GM19372 (cell line): Measurements from ENCODE around the gene CCDC73.
"Not testable (repeated sequence)": the region's sequence is repeated elsewhere in the genome, so short reads cannot be mapped to it uniquely, and the experiment has no call there.

Experiments used
- ATAC-seq: cut with Tn5 transposase; IDR thresholded peaks from one replicate; pipeline ENCODE4 v1.9.1; 2021; ENCODE audit warnings: mild to moderate bottlenecking, low read depth, moderate library complexity; ENCODE audit not compliant: unreplicated experiment

CCDC73 gene

GRCh38 chr11:32708978-32709377 is 85.5 kb downstream of the CCDC73 start:
- not testable (repeated sequence) for ATAC-seq

- ATAC-seq: no peak
Observed at GRCh38 chr11:32706985-32707741, 87.3 kb downstream of the CCDC73 start.

- no peak for ATAC-seq
Observed at GRCh38 chr11:32705309-32706033, 89.0 kb downstream of the CCDC73 start.

DNA sequence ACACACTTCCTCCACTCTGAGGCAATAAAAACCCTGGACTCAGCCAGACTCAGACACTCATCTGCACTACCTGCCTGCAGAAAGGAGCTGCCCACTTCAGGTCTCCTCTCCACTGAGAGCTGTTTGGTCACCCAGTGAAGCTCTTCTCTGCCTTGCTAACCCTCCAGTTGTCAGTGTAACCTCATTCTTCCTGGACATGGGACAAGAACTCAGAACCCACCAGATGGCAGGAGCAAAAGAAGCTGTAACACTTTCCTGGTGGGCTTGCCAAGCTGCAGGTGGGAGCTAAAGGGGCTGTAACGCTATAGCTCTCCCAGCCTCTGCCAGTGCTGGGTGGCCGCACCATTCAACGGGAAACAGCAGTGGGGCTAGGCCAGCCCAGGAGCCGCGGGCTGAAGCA is 89.7 kb downstream of the CCDC73 start:
- ATAC-seq: no peak

DNA sequence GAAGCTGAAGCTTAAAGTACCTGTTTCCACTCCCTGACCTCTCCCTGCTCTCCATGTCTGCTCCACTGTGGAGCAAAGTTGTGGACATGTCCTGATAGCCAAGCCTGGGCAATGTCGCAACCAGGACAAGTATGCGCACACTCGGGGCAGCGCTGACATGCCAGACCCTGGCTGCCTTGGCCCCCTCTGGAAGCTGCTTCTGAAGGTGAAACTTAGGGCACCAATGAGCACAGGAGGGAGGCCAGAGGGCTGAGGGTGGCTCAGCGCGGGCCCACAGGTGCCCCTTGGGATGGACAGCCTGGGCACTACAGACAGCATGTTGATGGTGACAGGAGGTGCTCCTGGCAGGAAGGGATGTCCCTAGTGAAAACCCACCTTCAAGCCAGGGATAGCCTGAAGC is 90.2 kb downstream of the CCDC73 start:
- ATAC-seq: no peak

DNA sequence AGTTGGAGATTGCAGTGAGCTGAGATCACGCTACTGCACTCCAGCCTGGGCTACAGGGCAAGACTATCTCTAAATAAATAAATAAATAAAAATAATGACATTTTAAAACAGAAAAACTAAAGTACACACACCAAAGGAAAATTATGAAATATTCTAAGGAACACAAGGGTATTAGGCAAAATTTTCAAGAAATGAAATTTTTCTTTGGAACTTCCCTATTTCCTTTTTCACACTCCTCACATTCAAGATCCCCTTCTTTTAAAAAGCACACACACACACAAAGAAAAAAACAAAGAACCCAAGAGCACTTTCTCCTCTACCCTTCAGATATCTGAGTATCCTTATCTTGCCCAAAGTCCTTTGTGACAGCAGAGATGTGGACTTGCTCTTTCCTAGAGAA is 92.8 kb downstream of the CCDC73 start:
- no peak for ATAC-seq

DNA sequence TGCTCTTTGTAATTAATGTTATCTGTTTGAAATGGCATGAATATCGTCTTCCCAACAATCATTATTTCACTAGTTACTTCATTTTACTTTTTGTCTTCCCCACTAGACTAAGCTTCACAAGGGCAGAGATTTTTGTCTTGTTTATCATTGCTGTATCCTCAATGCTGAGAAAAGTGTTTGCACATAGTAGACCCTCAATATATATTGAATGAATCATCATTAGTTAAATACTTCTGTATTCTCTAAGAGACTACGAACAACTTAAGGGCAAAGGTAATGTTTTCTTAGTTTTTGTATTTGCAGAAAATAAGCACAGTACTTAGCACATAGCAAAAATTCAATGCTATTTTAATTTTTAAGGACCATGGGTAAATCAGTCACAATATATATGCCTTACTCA is 95.9 kb downstream of the CCDC73 start:
- ATAC-seq: no peak

DNA sequence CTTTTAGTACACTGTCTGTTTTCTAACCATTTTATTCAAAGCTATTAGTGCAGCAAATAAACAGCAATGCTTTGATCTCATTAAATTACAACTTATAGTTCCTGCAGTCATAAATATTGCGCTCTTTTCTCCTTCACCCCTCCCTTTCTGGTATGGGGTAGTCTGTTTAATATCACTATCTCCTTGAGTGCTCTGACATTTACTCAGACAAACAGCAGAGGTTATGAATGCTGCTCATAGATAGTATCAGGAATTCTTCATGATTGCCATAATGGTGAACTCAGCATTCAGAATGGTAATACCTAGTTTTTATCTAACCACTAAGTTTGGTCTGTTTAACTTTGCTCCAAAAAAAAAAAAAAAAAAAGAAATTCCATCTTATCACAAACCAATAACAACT is 123.4 kb downstream of the CCDC73 start:
- no peak for ATAC-seq

- ATAC-seq: no peak
Observed at GRCh38 chr11:32659672-32660071, 134.8 kb downstream of the CCDC73 start.

- ATAC-seq: no peak
Observed at GRCh38 chr11:32658639-32659406, 135.6 kb downstream of the CCDC73 start.

DNA sequence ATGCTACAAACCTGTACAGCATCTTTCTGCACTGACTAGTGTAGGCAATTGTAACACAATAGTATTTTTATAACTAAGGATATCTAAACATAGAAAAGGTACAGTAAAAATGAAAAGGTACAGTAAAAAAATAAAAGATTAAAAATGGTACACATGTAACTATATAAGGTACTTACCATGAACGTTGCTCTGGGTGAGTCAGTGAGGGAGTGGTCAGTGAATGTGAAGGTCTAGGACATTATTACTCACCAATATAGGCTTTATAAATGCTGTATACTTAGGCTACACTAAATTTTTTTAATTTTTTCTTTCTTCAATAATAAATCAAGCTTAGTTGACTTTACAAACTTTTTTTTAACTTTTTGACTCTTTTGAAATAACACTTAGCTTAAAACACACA is 150.9 kb downstream of the CCDC73 start:
- ATAC-seq: no peak

- no peak for ATAC-seq
Observed at GRCh38 chr11:32641361-32641760, 153.1 kb downstream of the CCDC73 start.

DNA sequence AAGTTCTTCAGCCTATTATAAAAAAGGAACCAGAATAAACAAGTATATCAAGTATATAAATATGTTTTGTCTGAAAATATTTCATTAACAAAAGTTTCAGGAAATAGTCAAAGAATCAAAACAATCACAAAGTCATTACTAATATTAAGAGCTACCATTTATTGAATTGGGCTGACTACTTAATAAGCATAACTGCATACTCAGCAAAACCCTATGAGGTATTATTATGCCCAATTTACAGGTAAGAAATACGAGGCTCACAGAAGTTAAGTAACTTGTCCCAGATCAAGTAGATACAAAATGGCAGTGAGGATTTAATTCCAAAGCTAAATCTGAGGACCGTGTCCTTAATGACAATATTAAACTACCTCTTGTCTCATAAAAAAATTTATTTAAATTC is 158.6 kb downstream of the CCDC73 start:
- no peak for ATAC-seq

GRCh38 chr11:32630844-32631243 is 163.6 kb downstream of the CCDC73 start:
- ATAC-seq: no peak

- no peak for ATAC-seq
Observed at GRCh38 chr11:32616903-32617302, 177.6 kb downstream of the CCDC73 start.

DNA sequence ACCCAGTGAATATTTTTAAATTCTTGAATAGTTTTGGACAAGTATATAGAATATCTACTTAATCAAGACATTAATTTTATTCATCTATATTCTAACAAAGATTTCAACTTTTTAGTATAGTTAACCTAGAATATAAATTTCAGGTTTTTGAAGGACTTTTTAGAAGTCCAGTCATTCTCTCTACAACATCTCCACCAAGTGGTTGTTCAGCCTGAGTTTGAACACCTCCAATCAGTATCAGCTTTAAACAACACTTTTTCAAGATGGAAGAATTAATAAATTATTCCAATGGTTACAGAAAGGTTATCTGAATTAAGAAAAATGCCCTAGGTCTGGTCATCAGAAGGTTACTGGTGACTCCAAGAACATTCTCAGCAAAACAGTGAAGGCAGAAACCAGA is 179.0 kb downstream of the CCDC73 start:
- no peak for ATAC-seq

DNA sequence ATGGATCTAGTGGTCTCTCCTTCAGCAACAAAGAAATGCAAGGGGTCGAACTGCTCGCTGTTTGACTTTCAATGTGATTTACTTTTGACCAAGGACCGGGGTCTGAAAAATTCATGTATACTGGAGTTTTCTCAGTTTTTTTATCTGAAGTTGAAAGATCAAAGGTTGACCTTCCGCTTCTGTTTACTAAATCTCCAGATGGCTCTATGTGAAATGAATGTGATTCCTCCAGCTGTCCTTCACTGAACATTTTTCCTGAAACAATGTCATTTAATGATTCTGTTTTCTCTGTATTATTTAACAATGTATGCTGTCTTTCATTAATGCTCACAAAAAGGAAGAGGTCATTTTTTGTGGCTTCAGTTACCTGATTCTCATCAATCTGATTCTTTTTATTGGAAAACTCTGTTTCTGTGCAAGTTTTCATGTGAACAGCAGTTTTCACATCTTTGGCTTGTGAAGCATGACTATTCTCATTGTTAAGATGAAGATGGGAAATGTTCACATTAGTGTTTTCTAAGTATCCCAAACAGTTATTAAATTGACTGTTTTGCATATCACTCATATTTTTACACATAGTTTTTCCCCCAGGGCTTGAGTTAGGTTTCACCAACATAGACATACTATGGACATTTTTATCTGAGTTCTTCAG is 180.8 kb downstream of the CCDC73 start:
- ATAC-seq: no peak

DNA sequence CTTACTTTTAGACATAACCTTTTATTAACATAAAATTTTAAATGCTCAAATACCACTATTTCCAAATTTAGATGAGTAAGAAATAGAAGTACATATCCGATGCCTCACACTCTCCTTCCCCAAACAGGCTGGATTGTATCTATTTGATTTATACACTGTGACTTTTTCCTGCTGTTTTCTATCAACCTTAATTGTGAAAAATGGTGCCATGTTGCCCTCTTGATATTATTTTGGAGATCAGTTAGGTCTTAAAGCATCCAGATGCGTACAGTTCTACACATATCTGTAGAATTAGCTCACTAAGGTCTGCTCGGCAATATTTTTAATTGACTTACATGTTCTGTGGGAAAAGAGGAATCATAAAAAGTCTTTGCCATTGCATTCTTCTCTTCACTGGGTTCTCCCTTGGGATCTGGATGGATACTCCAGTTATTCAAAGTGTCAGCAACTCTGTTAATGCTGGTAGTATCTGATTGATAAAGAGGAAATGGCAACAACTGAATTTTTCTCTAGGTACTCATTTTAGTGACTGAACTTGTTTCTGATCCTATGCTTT is 183.6 kb downstream of the CCDC73 start:
- no peak for ATAC-seq

DNA sequence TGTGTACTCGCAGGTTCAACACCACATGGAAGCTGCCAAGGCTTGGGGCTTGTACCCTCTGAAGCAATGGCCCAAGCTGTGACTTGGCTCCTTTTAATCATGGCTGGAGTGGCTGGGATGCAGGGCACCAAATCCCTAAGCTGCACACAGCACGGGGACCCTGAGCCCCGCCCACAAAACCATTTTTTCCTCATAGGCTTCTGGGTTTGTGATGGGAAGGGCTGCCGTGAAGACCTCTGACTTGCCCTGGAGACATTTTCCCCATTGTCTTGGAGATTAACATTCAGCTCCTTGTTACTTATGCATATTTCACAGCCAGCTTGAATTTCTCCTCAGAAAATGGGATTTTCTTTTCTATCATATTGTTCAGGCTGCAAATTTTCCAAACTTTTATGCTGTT is 185.6 kb downstream of the CCDC73 start:
- not testable (repeated sequence) for ATAC-seq

- no peak for ATAC-seq
Observed at GRCh38 chr11:32606220-32606619, 188.2 kb downstream of the CCDC73 start.
